GM21515 (cell line): ENCODE measurements around the gene R3HDML.

ENCODE experiments used
- ATAC-seq: cut with Tn5 transposase; IDR thresholded peaks from one replicate; pipeline ENCODE4 v1.9.1; 2021; ENCODE audit not compliant: unreplicated experiment

Gene R3HDML

GRCh38 chr20:44398335-44398734, 61.5 kb downstream of the R3HDML start:
- no peak for ATAC-seq

DNA sequence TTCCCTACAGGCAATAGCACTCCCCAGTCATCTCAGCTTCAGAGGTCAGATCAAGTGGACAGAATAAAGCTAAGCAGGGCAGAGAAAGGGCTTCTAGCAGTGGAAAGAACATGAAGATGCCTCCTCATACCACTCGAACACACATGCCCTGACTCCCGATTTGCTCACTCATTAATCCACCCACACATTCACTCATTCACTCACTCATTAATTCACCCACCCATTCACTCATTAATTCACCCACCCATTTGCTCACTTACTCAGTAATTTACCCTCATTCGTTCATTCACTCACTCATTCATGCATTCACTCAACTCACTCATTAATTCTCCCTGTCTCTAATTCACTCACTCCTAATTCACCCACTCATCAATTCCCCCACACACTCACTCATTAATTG, 62.6 kb downstream of the R3HDML start:
- ATAC-seq = no peak

GRCh38 chr20:44400671-44400969, 63.8 kb downstream of the R3HDML start:
- ATAC-seq = no peak
